Measurements from ENCODE around the gene NEK10. TPM values are rescaled to one million over a fixed set of nuclear protein-coding genes. Genes with fewer than 3 reads are reported as not detected.

The NEK10 gene
- total RNA-seq, 1 experiment from 2014 or later, result 4.3 TPM

- no peak overlapping the region for H3K4me3 ChIP-seq
- H4K20me1 ChIP-seq (ENCODE audit: insufficient read depth), result no peaks in the 10 kb centered on the region
- TF ChIP-seq CTCF (conservative IDR thresholded peaks at IDR 0.05) (no peak), EZH2 (IDR thresholded peaks at IDR 0.05; ENCODE audit: low read depth) (no peak)
- ChIA-PET CTCF (no interaction called here), POLR2A (ENCODE audit: unreplicated experiment) (no interaction called here)
- H3K36me3 ChIP-seq (ENCODE audit: low read depth), result no peaks in the 10 kb centered on the region
- H3F3A ChIP-seq (ENCODE audit: insufficient read depth, low read depth), result peaks cover 18% of the 10 kb centered on the region
- H3K79me2 ChIP-seq (ENCODE audit: low read depth), result no peaks in the 10 kb centered on the region
- BruUV-seq (replicated peaks), result no TSS peak
- DNase-seq, result no peak
- no peak overlapping the region for H3K4me2 ChIP-seq
- peaks cover 28% of the 10 kb centered on the region for H3K4me1 ChIP-seq (replicated peaks; ENCODE audit: insufficient read depth)
- no peaks in the 10 kb centered on the region for H3K9me3 ChIP-seq (ENCODE audit: insufficient read depth, low read depth)
- no peak overlapping the region for H3K27ac ChIP-seq
- H3K9me2 ChIP-seq (ENCODE audit: insufficient read depth), result peaks cover 5% of the 10 kb centered on the region; the same call in 1 of the 2 replicates
- intact Hi-C loops (cut with micrococcal nuclease; ENCODE audit: unreplicated experiment), result loop anchor here (1.0 to 5.0 kb wide), 2 partner anchors 45 to 324 kb away; no protein-coding TSS in a partner anchor
- no peak overlapping the region for H2AFZ ChIP-seq
- no peaks in the 10 kb centered on the region for H3K27me3 ChIP-seq (ENCODE audit: insufficient read depth, low read depth)
Measured at GRCh38 chr3:27356976-27357375, 12.2 kb downstream of the NEK10 start.

DNA sequence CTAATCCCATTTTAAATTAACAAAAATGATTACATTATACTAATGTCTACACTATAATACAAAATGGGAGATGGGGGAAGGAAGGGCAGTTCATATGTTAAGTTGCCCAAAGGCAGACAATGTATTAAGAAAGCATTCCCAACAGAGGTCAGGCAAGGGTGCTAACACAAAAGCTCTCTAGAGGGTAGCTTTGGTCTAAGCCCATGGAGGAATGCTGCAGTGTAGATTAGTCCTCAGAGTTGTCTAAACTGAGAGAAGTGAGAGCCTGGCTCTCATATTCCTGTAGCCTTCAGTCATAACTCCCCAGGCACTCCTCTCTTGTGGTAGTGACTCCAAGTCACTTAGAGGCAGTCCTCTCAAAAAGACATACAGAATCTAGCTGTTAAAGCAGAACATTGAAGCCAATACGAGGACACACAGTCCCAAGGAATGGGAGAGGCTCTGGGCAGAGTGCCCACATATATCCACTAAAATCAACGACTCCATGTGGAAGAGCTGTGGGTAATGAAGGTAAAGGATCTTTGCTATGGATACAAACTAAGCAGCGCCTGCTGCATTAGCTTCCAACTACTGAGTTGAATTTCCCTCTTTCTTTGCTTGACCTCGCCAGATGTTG lies 14.5 kb downstream of the NEK10 start:
- no peaks in the 10 kb centered on the region for H3K36me3 ChIP-seq (ENCODE audit: low read depth)
- H3K9me3 ChIP-seq (ENCODE audit: insufficient read depth, low read depth), result no peaks in the 10 kb centered on the region
- no peaks in the 10 kb centered on the region for H3K9me2 ChIP-seq (ENCODE audit: insufficient read depth)
- ChIA-PET POLR2A (ENCODE audit: unreplicated experiment) (interaction anchor here (0.7 kb wide), 1 partner anchor 95 kb away, joined by 4 read pairs; no protein-coding TSS in a partner anchor), CTCF (interaction anchor here (0.6 kb wide), 1 partner anchor 367 kb away, joined by 5 read pairs; no protein-coding TSS in a partner anchor)
- intact Hi-C loops (cut with micrococcal nuclease; ENCODE audit: unreplicated experiment), result loop anchor here (5.0 kb wide), 1 partner anchor 42 kb away; no protein-coding TSS in a partner anchor
- no peaks in the 10 kb centered on the region for H3K27me3 ChIP-seq (ENCODE audit: insufficient read depth, low read depth)
- no peak for DNase-seq
- H3K79me2 ChIP-seq (ENCODE audit: low read depth), result no peaks in the 10 kb centered on the region
- H3K4me1 ChIP-seq (replicated peaks; ENCODE audit: insufficient read depth), result peaks cover 7% of the 10 kb centered on the region
- H3F3A ChIP-seq (ENCODE audit: insufficient read depth, low read depth), result peaks cover under 1% of the 10 kb centered on the region; the same call in 1 of the 2 replicates
- TF ChIP-seq EZH2 (IDR thresholded peaks at IDR 0.05; ENCODE audit: low read depth), result no peak
- TF ChIP-seq CTCF (conservative IDR thresholded peaks at IDR 0.05), result no peak
- no peak overlapping the region for H3K27ac ChIP-seq
- BruUV-seq (replicated peaks), result no TSS peak
- H3K4me3 ChIP-seq, result no peak overlapping the region
- H4K20me1 ChIP-seq (ENCODE audit: insufficient read depth), result no peaks in the 10 kb centered on the region
- no peak overlapping the region for H2AFZ ChIP-seq
- H3K4me2 ChIP-seq, result no peak overlapping the region

GRCh38 chr3:27354161-27354560 lies 15.0 kb downstream of the NEK10 start:
- Histone ChIP-seq H3K4me1 (replicated peaks; ENCODE audit: insufficient read depth) (0 out of 2 replicates have a peak, but pooled peaks cover 1% of the 10 kb centered on the region), H3F3A (ENCODE audit: insufficient read depth, low read depth) (no peaks in the 10 kb centered on the region), H3K36me3 (ENCODE audit: low read depth) (no peaks in the 10 kb centered on the region), H3K27me3 (ENCODE audit: insufficient read depth, low read depth) (no peaks in the 10 kb centered on the region), H3K4me3 (no peak overlapping the region), H3K4me2 (no peak overlapping the region), H2AFZ (no peak overlapping the region), H3K79me2 (ENCODE audit: low read depth) (no peaks in the 10 kb centered on the region), H3K9me3 (ENCODE audit: insufficient read depth, low read depth) (no peaks in the 10 kb centered on the region), H4K20me1 (ENCODE audit: insufficient read depth) (no peaks in the 10 kb centered on the region), H3K9me2 (ENCODE audit: insufficient read depth) (no peaks in the 10 kb centered on the region), H3K27ac (no peak overlapping the region)
- no peak for TF ChIP-seq EZH2 (IDR thresholded peaks at IDR 0.05; ENCODE audit: low read depth)
- DNase-seq, result no peak
- no TSS peak for BruUV-seq (replicated peaks)
- CTCF ChIA-PET, result interaction anchor here (0.6 kb wide), 1 partner anchor 367 kb away, joined by 5 read pairs; no protein-coding TSS in a partner anchor
- POLR2A ChIA-PET (ENCODE audit: unreplicated experiment), result no interaction called here
- intact Hi-C loops (cut with micrococcal nuclease; ENCODE audit: unreplicated experiment), result no loop called here

Measured in PC-9 (cell line).